HepG2 (cell line): Measurements from ENCODE around the gene CA12. TPM values are rescaled to one million over a fixed set of nuclear protein-coding genes. Genes with fewer than 3 reads are reported as not detected.

Source experiments
- AGO1 ChIP-seq: fragments of 200-400 bp; formaldehyde crosslinking; IDR thresholded peaks from 2 replicates; pipeline ENCODE4 v1.6.1; 2017; ENCODE audit warnings: mild to moderate bottlenecking, low read depth, low read length, moderate library complexity; ENCODE audit not compliant: poor library complexity, severe bottlenecking
- EEA1 ChIP-seq: sonication (generic); formaldehyde crosslinking; IDR thresholded peaks from 2 replicates; pipeline ENCODE4 v1.5.1; 2020; ENCODE audit warnings: mild to moderate bottlenecking, missing genetic modification reagents, borderline replicate concordance
- ETV6 ChIP-seq: sonication (generic); formaldehyde crosslinking; conservative IDR thresholded peaks from 2 replicates; pipeline ENCODE4 v1.4.0; 2020; ENCODE audit warnings: missing genetic modification reagents
- HNRNPUL1 ChIP-seq: fragments of 200-400 bp; formaldehyde crosslinking; IDR thresholded peaks from 2 replicates; pipeline ENCODE4 v1.6.1; 2017; ENCODE audit warnings: low read depth, mild to moderate bottlenecking, low read length, moderate library complexity
- JUNB ChIP-seq: sonication (generic); formaldehyde crosslinking; IDR thresholded peaks from 2 replicates; pipeline ENCODE4 v1.8.0; 2022; ENCODE audit warnings: missing genetic modification reagents, mild to moderate bottlenecking, borderline replicate concordance
- JUND ChIP-seq: sonication (generic); formaldehyde crosslinking; IDR thresholded peaks from 2 replicates; pipeline ENCODE4 v1.8.0; 2022; ENCODE audit warnings: mild to moderate bottlenecking, missing genetic modification reagents
- KDM6A ChIP-seq: IDR thresholded peaks from 2 replicates; pipeline ENCODE4 v1.6.1; 2016; ENCODE audit warnings: low read depth
- PAF1 ChIP-seq: IDR thresholded peaks from 2 replicates; pipeline ENCODE4 v1.6.1; 2016; ENCODE audit warnings: missing genetic modification reagents, missing compliant biosample characterization
- PHF8 ChIP-seq: sonication (generic); formaldehyde crosslinking; IDR thresholded peaks from 2 replicates; pipeline ENCODE4 v1.5.0; 2020; ENCODE audit warnings: missing genetic modification reagents
- PLSCR1 ChIP-seq: sonication (generic); formaldehyde crosslinking; IDR thresholded peaks from 2 replicates; pipeline ENCODE4 v1.5.0; 2020; ENCODE audit warnings: missing genetic modification reagents, mild to moderate bottlenecking, borderline replicate concordance
- POGZ ChIP-seq: sonication (generic); formaldehyde crosslinking; IDR thresholded peaks from 2 replicates; pipeline ENCODE4 v1.4.0; 2020; ENCODE audit warnings: mild to moderate bottlenecking, missing genetic modification reagents
- PPARG ChIP-seq: conservative IDR thresholded peaks from 2 replicates; pipeline ENCODE4 v1.6.1; 2016; ENCODE audit warnings: missing biosample characterization, missing genetic modification reagents
- SATB2 ChIP-seq: sonication (generic); formaldehyde crosslinking; IDR thresholded peaks from 2 replicates; pipeline ENCODE4 v1.5.0; 2020; ENCODE audit warnings: missing genetic modification reagents
- SKIL ChIP-seq: sonication (generic); formaldehyde crosslinking; IDR thresholded peaks from 2 replicates; pipeline ENCODE4 v1.8.0; 2022; ENCODE audit warnings: missing genetic modification reagents, mild to moderate bottlenecking, moderate library complexity, borderline replicate concordance
- SMARCC2 ChIP-seq: fragments of 450-650 bp; IDR thresholded peaks from 2 replicates; pipeline ENCODE4 v1.6.1; 2017; ENCODE audit warnings: antibody characterized with exemption, mild to moderate bottlenecking
- TGIF2 ChIP-seq: IDR thresholded peaks from 2 replicates; pipeline ENCODE4 v1.6.1; 2016; ENCODE audit warnings: control low read depth, missing compliant biosample characterization
- ZBTB10 ChIP-seq: sonication (generic); formaldehyde crosslinking; IDR thresholded peaks from 2 replicates; pipeline ENCODE4 v1.4.0; 2020; ENCODE audit warnings: missing genetic modification reagents, borderline replicate concordance
- ZFP91 ChIP-seq: sonication (generic); formaldehyde crosslinking; IDR thresholded peaks from 2 replicates; pipeline ENCODE4 v1.9.0; 2022; ENCODE audit warnings: missing genetic modification reagents, mild to moderate bottlenecking, borderline replicate concordance
- ZNF263 ChIP-seq: sonication (generic); formaldehyde crosslinking; IDR thresholded peaks from 2 replicates; pipeline ENCODE4 v1.4.0; 2020; ENCODE audit warnings: missing genetic modification reagents
- ZNF619 ChIP-seq: sonication (generic); formaldehyde crosslinking; IDR thresholded peaks from 2 replicates; pipeline ENCODE4 v1.4.0; 2020; ENCODE audit warnings: mild to moderate bottlenecking, missing genetic modification reagents
- ZNF713 ChIP-seq: sonication (generic); formaldehyde crosslinking; IDR thresholded peaks from 2 replicates; pipeline ENCODE4 v1.4.0; 2020; ENCODE audit warnings: mild to moderate bottlenecking, missing genetic modification reagents
- polyA plus RNA-seq, 8 experiments: library from polyadenylated mRNA; depleted of rRNA in 3 of 8; stranded (reverse) in 7 of 8; unstranded in 1 of 8; fragments of >200 nt; fragmentation: Illumina TruSeq in 4 of 8; extraction: Trizol in 4 of 8; gene quantifications; 2 replicates each; pipeline versions ENCODE4 v1.2.1 to v1.2.3, GENCODE V29; 2011 to 2016; ENCODE audit warnings: low read depth in 4 of 8, missing spikeins in 1 of 8, mixed read lengths in 1 of 8; ENCODE audit not compliant: insufficient read depth in 1 of 8
- total RNA-seq, 5 experiments: library from RNA; depleted of rRNA; stranded (reverse); fragments of >200 nt; fragmentation: Illumina TruSeq; extraction: Trizol; gene quantifications; 2 replicates each; pipeline ENCODE4 v1.2.3, GENCODE V29; 2016; ENCODE audit warnings: low read depth in 1 of 5

Gene CA12
- total and polyA plus RNA-seq, 2 of the 13 experiments (the other 11 are each of a cell fraction or from before 2014, with no cell fraction given) = 0.07 to 0.20 TPM

GRCh38 chr15:63381301-63382204, at the start of gene CA12 (continued):
- no peak for TF ChIP-seq HNRNPUL1
- no peak for TF ChIP-seq TGIF2 (CRISPR knock-in tag)
- TF ChIP-seq JUND = no peak
- no peak for TF ChIP-seq PLSCR1 (CRISPR knock-in tag)
- no peak for TF ChIP-seq SKIL (CRISPR knock-in tag)
- TF ChIP-seq ZNF263 (CRISPR knock-in tag) = peak; percentile 20; the same call in 1 of the 2 replicates
- TF ChIP-seq ZNF619 (CRISPR knock-in tag) = no peak
- TF ChIP-seq PHF8 (CRISPR knock-in tag) = no peak
- TF ChIP-seq POGZ (CRISPR knock-in tag) = no peak
- TF ChIP-seq JUNB (CRISPR knock-in tag) = no peak
- no peak for TF ChIP-seq ETV6 (CRISPR knock-in tag)
- no peak for TF ChIP-seq KDM6A (CRISPR knock-in tag)
- no peak for TF ChIP-seq SMARCC2
- no peak for TF ChIP-seq ZBTB10
- TF ChIP-seq PAF1 (CRISPR knock-in tag) = no peak
- TF ChIP-seq EEA1 (CRISPR knock-in tag) = no peak
- TF ChIP-seq AGO1 = no peak
- TF ChIP-seq ZNF713 (CRISPR knock-in tag) = no peak
- no peak for TF ChIP-seq PPARG
- peak; percentile 47; the same call in 1 of the 2 replicates for TF ChIP-seq ZFP91 (CRISPR knock-in tag)
- TF ChIP-seq SATB2 (CRISPR knock-in tag) = no peak
